NCI-H345 treated with DMSO at 0.1 percent for 48 hours (cell line): ENCODE data around the gene RABGAP1L.
"Not testable (repeated sequence)": the region's sequence is repeated elsewhere in the genome, so short reads cannot be mapped to it uniquely, and the experiment has no call there.

ENCODE experiments used
- DNase-seq: peaks from one replicate; lab custom pipeline; 2025; ENCODE audit not compliant: unreplicated experiment; lab: John Stamatoyannopoulos, UW

Gene RABGAP1L

DNA sequence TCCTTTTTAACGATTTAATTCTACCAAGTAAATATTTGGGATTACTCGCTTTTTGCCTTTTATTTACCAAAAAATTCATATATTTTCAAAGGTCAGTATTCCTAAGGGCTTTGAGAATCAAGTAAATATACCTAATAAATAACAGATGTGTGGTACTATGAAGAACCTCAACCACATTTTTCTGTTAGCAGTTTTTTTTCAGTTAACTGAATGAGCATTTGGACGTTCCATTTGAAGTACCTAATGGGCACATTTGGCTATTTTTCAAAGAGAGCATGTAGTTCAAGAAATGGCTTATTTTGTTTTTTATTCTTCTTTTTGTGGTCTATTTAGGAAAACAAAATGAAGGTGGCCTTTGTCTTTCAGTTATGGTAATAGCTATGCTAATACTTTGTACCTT lies 541.5 kb downstream of the RABGAP1L start:
- DNase-seq: no peak

DNA sequence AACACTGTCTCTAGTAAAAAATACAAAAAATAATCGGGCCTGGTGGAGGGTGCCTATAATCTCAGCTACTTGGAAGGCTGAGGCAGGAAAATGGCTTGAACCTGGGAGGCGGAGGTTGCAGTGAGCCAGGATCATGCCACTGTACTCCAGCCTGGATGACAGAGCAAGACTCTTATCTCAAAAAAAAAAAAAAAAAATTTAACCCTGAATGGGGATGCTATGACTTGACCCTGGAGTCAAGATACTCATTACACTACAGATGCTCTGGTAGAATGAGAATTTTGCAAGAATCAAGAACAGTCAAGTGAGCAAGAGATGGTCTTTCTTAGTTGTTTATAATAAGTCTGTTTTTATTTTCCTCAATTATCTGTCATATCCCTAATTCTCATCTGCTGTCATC lies 542.2 kb downstream of the RABGAP1L start:
- no peak for DNase-seq

- no peak for DNase-seq
These were observed 542.7 kb downstream of the RABGAP1L start for GRCh38 chr1:174702011-174702410.

DNA sequence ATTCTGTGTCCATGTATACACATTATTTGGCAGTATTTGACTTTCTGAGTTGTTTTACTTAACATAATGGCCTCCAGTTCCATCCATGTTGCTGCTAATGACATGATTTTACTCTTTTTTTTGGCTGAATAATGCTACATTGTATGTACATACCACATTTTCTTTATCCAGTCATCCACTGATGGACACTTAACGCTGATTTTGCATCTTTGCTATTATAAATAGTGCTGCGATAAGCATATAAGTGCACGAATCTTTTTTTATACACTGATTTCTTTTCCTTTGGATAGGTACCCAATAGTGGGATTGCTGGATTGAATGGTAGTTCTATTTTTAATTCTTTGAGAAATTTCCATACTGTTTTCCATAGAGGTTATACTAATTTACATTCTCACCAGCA lies 544.0 kb downstream of the RABGAP1L start:
- DNase-seq: no peak

- DNase-seq: no peak
These were observed 545.0 kb downstream of the RABGAP1L start for GRCh38 chr1:174704300-174704699.

DNA sequence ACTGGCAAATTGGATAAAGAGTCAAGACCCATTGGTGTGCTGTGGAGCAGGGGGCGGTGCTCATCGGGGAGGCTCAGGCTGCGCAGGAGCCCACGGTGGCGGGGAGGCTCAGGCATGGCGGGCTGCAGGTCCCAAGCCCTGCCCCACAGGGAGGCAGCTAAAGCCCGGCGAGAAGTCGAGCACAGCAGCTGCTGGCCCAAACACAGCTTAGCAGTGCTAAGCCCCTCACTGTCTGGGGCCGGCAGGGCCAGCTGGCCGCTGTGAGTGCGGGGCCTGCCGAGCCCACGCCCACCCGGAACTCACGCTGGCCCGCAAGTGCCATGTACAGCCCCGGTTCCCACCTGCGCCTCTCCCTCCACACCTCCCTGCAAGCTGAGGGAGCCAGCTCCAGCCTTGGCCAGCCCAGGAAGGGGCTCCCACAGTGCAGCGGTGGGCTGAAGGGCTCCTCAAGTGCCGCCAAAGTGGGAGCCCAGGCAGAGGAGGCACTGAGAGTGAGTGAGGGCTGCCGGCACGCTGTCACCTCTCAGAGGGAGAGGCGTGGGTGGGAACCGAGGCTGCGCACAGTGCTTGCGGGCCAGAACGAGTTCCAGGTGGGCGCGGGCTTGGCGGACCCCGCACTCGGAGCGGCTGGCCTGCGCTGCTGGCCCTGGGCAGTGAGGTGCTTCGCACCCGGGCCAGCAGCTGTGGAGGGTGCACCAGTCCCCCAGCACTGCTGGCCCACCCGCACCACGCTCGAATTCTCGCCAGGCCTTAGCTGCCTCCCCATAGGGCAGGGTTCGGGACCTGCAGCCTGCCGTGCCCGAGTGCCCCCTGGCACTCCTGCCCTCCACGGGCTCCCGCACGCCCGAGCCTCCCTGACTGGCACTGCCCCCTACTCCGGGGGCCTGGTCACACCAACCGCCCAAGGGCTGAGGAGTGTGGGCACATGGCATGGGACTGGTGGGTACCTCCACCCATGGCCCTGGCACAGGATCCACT lies 551.8 kb downstream of the RABGAP1L start:
- DNase-seq: no peak

DNA sequence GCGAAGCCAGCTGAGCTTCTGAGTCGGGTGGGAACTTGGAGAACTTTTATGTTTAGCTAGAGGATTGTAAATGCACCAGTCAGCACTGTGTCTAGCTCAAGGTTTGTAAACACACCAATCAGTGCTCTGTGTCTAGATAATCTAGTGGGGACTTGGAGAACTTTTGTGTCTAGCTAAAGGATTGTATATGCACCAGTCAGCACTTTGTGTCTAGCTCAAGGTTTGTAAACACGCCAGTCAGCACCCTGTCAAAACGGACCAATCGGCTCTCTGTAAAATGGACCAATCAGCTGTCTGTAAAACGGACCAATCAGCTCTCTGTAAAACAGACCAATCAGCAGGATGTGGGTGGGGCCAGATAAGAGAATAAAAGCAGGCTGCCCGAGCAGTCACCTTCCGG lies 552.5 kb downstream of the RABGAP1L start:
- DNase-seq: not testable (repeated sequence)

DNA sequence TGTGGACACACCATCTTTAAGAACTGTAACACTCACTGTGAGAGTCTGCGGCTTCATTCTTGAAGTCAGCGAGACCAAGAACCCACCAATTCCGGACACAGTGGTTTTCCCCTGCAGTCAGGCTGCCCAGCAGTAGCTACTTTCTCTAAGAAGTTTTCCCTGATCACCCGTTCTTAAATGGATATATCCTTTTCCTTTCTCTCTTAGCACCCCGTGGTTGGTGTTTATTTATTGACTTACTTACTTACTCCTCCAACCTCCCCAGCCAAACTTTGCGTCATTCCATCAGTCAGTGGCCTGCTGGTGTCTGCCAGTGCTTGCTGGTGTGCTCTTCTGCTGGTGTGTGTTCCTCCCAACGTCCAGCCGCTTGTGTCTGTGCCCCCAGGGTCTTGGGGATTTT lies 553.2 kb downstream of the RABGAP1L start:
- no peak for DNase-seq

GRCh38 chr1:174713796-174714195 lies 554.5 kb downstream of the RABGAP1L start:
- no peak for DNase-seq

- DNase-seq: no peak
These were observed 559.9 kb downstream of the RABGAP1L start for GRCh38 chr1:174719194-174719593.

DNA sequence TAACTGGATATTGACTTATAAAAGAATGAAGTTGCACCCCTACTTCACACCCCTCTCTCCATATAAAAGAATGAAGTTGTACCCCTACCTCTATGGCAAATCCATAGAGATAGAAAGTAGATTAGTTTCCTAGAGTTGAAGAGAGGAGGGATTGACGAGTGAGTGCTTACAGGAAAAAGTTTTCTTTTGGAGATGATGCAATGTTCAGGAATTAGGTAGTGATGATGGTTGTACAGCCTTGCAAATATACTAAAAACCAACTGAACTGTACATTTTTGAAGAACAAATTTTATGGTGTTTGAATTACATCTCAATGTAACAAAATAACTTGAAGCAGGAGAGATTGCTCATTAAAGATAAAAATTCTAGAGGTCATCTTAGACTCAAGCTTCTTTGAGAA lies 561.3 kb downstream of the RABGAP1L start:
- no peak for DNase-seq

DNA sequence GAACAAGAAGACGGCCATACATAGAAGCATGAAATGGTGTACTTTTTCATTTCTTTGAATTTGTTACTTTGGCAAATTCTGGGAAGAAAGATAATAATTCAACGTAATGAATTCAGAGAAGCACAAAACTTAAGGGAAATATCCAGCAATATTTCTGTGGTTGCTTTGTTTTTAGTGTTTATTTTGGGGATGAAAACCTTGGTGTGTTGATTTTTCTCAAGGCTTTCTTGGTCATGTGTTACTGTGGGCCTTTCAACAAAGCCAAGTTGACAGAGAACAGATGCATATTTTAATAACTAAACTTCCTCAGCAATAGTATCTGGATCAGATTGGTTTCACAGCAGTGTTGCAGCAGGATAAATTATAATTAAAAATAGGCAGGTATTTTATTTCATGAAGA lies 561.9 kb downstream of the RABGAP1L start:
- no peak for DNase-seq

DNA sequence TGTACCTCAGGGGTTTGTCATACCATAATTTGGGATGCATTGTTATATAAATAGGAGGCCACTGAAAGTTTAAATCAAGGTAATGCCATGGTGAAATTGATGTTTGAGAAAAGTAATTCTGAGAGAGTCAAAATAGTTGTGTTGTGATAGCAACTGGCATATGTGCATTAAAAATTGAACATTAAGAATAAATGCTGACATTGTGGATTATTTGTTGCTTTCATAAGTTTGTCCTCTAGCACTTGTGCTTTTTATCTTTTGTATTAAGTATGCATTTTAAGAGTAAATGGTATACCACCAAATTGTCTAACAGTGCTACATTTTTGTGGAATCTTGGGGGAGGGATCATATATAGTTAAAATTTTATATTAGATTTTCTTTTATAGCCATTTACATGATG lies 564.5 kb downstream of the RABGAP1L start:
- no peak for DNase-seq

DNA sequence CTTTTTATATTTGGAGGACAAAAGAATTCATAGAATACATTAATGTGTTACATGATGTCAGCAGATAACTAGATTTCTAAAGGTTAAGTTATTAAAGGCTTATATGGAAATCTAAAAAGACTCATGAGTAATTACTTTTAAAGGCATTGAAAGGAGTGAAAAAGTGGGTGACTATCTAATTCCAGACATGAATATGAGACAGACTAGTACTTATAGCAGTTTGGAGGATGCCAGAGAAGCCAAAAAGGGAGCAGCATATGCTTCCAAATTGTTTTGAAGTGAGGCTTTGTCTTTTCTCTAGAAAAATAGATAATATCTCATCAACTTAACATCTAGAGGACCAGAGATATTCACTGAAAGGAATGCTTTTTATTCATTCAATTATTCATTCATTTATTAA lies 564.9 kb downstream of the RABGAP1L start:
- no peak for DNase-seq

DNA sequence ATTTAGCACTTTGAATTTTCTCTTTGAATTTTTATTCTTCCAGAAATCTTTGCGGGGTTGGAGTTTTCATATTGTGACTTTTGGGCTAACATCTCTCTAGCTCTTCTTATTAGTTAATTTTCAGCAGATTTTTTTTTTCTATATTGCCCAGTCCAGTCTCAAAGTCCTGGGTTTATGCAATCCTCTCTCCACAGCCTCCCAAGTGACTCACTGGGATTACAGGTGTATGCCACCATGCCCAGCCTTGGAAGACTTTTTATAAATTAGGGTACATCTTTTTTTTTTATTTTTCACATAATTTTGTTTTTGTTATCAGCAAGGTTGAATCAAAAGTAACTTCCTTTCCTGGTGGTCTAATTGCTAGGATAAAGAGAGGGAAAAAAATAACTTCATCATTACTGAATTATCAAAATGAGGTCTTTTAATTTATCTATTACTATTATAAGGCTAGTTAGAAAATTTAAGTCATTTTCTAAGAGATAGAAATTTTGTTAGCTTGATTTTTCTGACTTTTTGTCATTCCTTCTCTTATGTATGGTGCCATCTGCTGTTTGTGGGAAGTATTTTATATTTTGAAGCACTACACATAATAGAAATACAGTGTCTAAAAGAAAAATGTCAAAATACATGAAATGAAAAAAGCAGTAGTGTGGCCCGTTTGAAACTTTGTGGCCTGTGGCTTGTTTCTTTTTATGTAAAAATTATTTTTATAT lies 567.0 kb downstream of the RABGAP1L start:
- no peak for DNase-seq

DNA sequence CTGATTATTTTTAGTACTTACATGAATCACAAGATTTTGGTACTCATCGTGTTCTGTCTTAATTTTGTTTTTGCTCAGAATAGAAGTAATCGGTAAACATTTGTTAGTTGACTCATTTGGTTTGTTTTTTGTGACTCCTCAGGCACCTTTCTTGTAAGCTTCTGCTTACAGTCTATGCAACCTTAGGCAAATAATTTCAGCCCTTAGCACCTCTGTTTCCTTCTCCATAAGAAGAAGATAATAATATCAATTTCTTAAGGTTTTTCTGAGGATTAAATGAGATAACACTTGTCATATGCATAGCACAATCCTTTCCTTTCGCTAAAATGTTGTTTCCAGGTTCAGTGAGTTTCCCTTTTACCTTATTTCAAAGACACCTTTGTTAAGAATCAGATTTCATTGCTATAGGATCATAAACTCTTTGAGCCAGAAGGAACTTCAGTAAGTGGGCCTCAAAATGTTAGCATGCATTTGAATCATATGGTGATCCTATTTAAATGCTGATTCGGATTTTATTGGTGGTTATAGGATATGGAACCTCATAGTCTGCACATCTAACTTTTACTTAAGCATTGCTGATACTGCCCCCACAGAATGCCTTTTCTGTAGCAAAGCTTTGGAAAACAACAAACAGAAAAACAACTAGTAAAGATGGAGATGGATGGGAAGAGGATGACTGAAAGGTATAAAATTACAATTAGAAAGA lies 567.7 kb downstream of the RABGAP1L start:
- no peak for DNase-seq

- no peak for DNase-seq
These were observed 575.0 kb downstream of the RABGAP1L start for GRCh38 chr1:174734270-174734669.

DNA sequence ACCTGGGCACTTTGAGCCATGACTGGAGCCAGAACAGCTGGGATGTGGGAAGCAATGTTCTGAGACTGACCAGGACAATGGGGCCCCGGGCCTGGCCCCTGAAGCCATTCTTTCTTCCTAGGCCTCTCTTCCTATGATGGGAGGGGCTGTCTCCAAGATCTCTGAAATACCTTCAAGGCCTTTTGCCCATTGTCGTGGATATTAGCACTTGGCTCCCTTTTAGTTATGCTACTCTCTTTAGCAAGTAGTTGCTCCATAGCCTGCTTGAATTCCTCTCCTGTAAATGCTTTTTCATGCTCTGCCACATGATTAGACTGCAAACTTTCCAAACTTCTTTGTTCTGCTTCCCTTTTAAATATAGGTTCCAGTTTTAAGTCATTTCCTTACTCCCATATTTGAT lies 577.5 kb downstream of the RABGAP1L start:
- no peak for DNase-seq

- DNase-seq: no peak
These were observed 581.1 kb downstream of the RABGAP1L start for GRCh38 chr1:174740249-174740968.

- no peak for DNase-seq
These were observed 583.7 kb downstream of the RABGAP1L start for GRCh38 chr1:174742805-174743653.
